Body of pancreas (tissue), 4 donors: ENCODE results near the gene HPRT1. TPM values are rescaled to one million over a fixed set of nuclear protein-coding genes. Genes with fewer than 3 reads are reported as not detected.

Experiments used
- ATAC-seq: fragments of 150-250 bp; one replicate; pipeline ENCODE4 v1.9.1; 2016
- DNase-seq, 4 donors: peaks; one replicate each; pipeline ENCODE4 v3.0.0-alpha.2; 2019
- H3K27ac ChIP-seq, 4 donors: fragments of 200-600 bp; sonication (generic); 1 replicate in 3 of 4; 2 replicates in 1 of 4; pipeline versions ENCODE4 v1.5.1 to v1.6.1; 2016 to 2019; ENCODE audit warnings: mild to moderate bottlenecking in 1 of 4, mixed read lengths in 1 of 4, moderate library complexity in 1 of 4
- H3K27me3 ChIP-seq, 2 donors: fragments of 200-600 bp; sonication (generic); one replicate each; pipeline ENCODE4 v1.6.0; 2016; ENCODE audit warnings: mild to moderate bottlenecking in 1 of 2
- H3K36me3 ChIP-seq, 2 donors: fragments of 200-600 bp; sonication (generic); replicated peaks in 1 of 2; 2 replicates each; pipeline ENCODE4 v1.5.1; 2016; ENCODE audit warnings: low read depth in 2 of 2; ENCODE audit not compliant: insufficient read depth in 1 of 2
- H3K4me1 ChIP-seq: fragments of 200-600 bp; sonication (generic); one replicate; pipeline ENCODE4 v1.6.0; 2016
- H3K4me3 ChIP-seq, 2 donors: fragments of 200-600 bp; sonication (generic); 1 replicate in 1 of 2; 2 replicates in 1 of 2; pipeline ENCODE4 v1.5.1; 2016 to 2019
- H3K9me3 ChIP-seq, 3 donors: fragments of 200-600 bp; sonication (generic); 1 replicate in 2 of 3; 2 replicates in 1 of 3; pipeline ENCODE4 v1.5.1; 2016
- POLR2A ChIP-seq, 3 donors: fragments of 450-650 bp; IDR thresholded peaks; one replicate each; pipeline ENCODE4 v1.6.1; 2016; ENCODE audit warnings: antibody characterized with exemption in 3 of 3, mild to moderate bottlenecking in 2 of 3
- WGBS, 2 donors: methylation state at CpG; one replicate each; pipeline ENCODE4 v1.1.5; 2017; 5-methylcytosine and 5-hydroxymethylcytosine counted together
- intact Hi-C: fragments of 100-400 bp; cut with DNase I; formaldehyde crosslinking; loops from one replicate; pipeline ENCODE4 v1.15.1; 2023
- total RNA-seq, 2 donors: library from RNA; depleted of rRNA; stranded (reverse); fragments of >200 nt; gene quantifications; one replicate each; pipeline ENCODE4 v1.1.0, GENCODE V29; 2016
- TF ChIP-seq, protein P1 (sequence below), 7 experiments: fragments of 450-650 bp in 4 of 7; fragments of 200-600 bp in 3 of 7; sonication (generic) in 3 of 7; IDR thresholded peaks; one replicate each; pipeline ENCODE4 v1.5.1; 2016 to 2019; ENCODE audit warnings: antibody characterized with exemption in 7 of 7

HPRT1 gene
- total RNA-seq, 2 donors from 2014 or later: 15.8 to 18.7 TPM

DNA sequence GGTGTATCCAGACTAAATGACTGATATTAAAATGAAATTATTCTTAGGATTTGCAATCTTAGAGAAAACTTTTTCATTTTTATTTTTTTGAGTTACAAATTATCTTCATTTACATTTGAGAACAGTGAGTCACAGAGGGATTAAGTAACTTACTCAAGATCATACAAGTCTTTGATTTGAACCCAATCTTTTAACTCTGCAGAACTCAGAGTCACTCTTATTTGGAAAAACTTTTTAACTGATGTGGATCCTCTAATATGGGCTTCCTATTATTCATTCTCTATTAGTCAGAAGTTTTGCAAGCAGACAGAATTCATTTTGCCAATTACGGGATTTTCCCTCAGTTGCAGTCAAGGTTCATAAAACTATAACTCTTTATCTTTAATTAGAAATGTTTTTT is 20.1 kb downstream of the HPRT1 start:
- no peak for DNase-seq
- WGBS, 2 donors: 69 to 90% methylated on average over 1 of the region's 1 CpG
- H3K9me3 ChIP-seq: no peaks in the 10 kb centered on the region
- H3K4me1 ChIP-seq: no peaks in the 10 kb centered on the region
- H3K27me3 ChIP-seq: no peaks in the 10 kb centered on the region
- intact Hi-C loops: no loop called here
- no peak for TF ChIP-seq POLR2A (IDR thresholded peaks at IDR 0.05)
- TF ChIP-seq, protein P1, sequence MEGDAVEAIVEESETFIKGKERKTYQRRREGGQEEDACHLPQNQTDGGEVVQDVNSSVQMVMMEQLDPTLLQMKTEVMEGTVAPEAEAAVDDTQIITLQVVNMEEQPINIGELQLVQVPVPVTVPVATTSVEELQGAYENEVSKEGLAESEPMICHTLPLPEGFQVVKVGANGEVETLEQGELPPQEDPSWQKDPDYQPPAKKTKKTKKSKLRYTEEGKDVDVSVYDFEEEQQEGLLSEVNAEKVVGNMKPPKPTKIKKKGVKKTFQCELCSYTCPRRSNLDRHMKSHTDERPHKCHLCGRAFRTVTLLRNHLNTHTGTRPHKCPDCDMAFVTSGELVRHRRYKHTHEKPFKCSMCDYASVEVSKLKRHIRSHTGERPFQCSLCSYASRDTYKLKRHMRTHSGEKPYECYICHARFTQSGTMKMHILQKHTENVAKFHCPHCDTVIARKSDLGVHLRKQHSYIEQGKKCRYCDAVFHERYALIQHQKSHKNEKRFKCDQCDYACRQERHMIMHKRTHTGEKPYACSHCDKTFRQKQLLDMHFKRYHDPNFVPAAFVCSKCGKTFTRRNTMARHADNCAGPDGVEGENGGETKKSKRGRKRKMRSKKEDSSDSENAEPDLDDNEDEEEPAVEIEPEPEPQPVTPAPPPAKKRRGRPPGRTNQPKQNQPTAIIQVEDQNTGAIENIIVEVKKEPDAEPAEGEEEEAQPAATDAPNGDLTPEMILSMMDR (IDR thresholded peaks at IDR 0.05): no peak
- H3K36me3 ChIP-seq: no peaks in the 10 kb centered on the region
- H3K4me3 ChIP-seq: no peak overlapping the region
- no peak for ATAC-seq
- no peak overlapping the region for H3K27ac ChIP-seq

DNA sequence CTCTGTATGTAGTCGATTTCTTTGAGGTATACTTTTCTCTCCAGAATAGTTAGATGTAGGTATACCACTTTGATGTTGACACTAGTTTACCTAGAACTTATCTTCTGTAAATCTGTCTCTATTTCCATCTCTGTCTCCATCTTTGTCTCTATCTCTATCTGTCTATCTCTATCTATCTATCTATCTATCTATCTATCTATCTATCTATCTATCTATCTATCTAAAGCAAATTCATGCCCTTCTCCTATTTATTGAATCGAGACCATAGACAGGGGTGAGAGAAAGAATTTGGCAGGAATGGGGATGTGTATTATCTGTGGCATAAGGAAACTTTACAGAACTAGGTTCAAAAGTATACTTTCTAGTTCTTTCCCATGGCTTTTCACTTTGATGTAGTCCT is 21.4 kb downstream of the HPRT1 start:
- no peaks in the 10 kb centered on the region for H3K27me3 ChIP-seq
- no peaks in the 10 kb centered on the region for H3K4me1 ChIP-seq
- H3K9me3 ChIP-seq: no peaks in the 10 kb centered on the region
- H3K36me3 ChIP-seq: no peaks in the 10 kb centered on the region
- H3K27ac ChIP-seq: no peak overlapping the region
- TF ChIP-seq POLR2A (IDR thresholded peaks at IDR 0.05): no peak
- TF ChIP-seq, protein P1 (IDR thresholded peaks at IDR 0.05): no peak
- DNase-seq: no peak
- intact Hi-C loops: no loop called here
- 78 to 86% methylated on average over 2 of the region's 2 CpGs for WGBS, 2 donors
- no peak overlapping the region for H3K4me3 ChIP-seq
- ATAC-seq: no peak

DNA sequence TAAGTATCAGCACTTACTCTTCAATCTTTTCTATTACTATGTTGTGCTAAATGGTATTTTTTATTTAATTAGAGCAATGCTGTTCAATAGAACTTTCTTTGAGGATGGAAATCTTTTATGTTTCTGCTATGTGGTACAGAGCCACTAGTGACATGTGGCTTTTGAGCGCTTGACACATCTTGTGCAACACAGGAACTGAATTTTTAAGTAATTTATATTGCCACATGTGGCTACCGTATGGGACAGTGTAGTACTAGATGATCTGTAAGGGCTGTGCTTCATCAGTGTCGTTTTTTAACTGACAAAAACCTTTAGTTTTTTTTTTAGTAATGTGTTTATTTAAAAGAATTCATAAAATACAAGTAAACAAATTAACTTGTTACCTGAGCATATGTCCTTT is 22.4 kb downstream of the HPRT1 start:
- no peak overlapping the region for H3K4me3 ChIP-seq
- H3K27ac ChIP-seq: no peak overlapping the region
- intact Hi-C loops: no loop called here
- no peaks in the 10 kb centered on the region for H3K9me3 ChIP-seq
- H3K27me3 ChIP-seq: no peaks in the 10 kb centered on the region
- TF ChIP-seq POLR2A (IDR thresholded peaks at IDR 0.05): no peak
- TF ChIP-seq, protein P1 (IDR thresholded peaks at IDR 0.05): no peak
- no peaks in the 10 kb centered on the region for H3K36me3 ChIP-seq
- ATAC-seq: no peak
- WGBS, 2 donors: 60 to 82% methylated on average over 3 of the region's 3 CpGs
- no peak for DNase-seq
- no peaks in the 10 kb centered on the region for H3K4me1 ChIP-seq

DNA sequence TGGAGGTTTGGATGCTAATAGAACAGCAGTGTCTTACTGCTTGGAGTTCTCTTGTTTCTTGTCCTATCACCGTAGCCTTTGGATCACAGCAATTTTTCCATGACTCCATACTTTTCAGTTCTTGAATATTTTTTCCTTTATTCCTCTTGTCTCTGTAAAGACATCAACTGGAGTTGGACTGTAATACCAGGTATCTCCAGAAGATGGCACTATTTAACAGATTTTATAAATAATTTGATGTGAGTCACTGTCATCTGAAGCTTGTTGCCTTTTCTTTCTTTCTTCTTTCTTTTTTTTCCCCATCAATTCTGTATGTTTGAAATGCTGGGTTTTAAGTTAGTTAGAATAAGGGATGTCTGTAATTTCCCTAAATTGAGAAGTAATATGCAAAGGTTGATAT is 24.1 kb downstream of the HPRT1 start:
- H3K27ac ChIP-seq: no peak overlapping the region
- ATAC-seq (no peak), DNase-seq (no peak)
- WGBS, 2 donors: 50 to 55% methylated on average over 1 of the region's 1 CpG
- no peak overlapping the region for H3K4me3 ChIP-seq
- no peaks in the 10 kb centered on the region for H3K27me3 ChIP-seq
- no peaks in the 10 kb centered on the region for H3K9me3 ChIP-seq
- no peaks in the 10 kb centered on the region for H3K36me3 ChIP-seq
- TF ChIP-seq POLR2A (IDR thresholded peaks at IDR 0.05): no peak
- TF ChIP-seq, protein P1 (IDR thresholded peaks at IDR 0.05): peak in 6 of 7 experiments; percentile 27 to 55 (median 53)
- H3K4me1 ChIP-seq: no peaks in the 10 kb centered on the region
- intact Hi-C loops: no loop called here

DNA sequence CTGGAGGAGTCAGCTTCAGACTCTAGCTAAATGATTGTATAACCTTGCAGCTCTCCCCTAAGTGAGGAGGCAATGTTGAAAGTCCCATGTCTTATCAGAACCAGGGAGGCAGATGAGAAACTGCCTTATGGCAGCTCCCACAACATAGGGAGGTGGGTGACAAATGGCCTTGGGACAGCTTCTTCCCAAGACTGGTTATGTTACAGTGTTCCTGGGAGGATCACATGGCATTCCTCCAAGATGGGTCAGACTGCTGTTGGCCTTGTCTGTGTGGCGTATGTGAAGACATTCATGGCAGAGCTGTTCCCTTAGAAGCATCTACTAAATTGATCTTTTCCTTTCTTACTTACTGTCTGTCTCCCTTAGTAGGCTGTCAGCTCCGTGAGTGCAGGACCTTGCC is 42.0 kb downstream of the HPRT1 start:
- no peaks in the 10 kb centered on the region for H3K27me3 ChIP-seq
- ATAC-seq (no peak), DNase-seq (no peak)
- intact Hi-C loops: no loop called here
- H3K27ac ChIP-seq: no peak overlapping the region
- H3K4me1 ChIP-seq: no peaks in the 10 kb centered on the region
- no peak overlapping the region for H3K4me3 ChIP-seq
- TF ChIP-seq, protein P1 (IDR thresholded peaks at IDR 0.05): no peak
- no peak for TF ChIP-seq POLR2A (IDR thresholded peaks at IDR 0.05)
- no peaks in the 10 kb centered on the region for H3K9me3 ChIP-seq
- H3K36me3 ChIP-seq: no peaks in the 10 kb centered on the region
- 92 to 94% methylated on average over 2 of the region's 2 CpGs for WGBS, 2 donors
